ENCODE data around the gene COX5A. TPM values are rescaled to one million over a fixed set of nuclear protein-coding genes. Genes with fewer than 3 reads are reported as not detected.

COX5A gene
- total RNA-seq, 4 donors from 2014 or later = 109 to 175 (median 137) TPM

GRCh38 chr15:74977599-74977998 is 39.7 kb upstream of the COX5A start:
- H3K4me3 ChIP-seq (ENCODE audit: low read depth, poor library complexity, severe bottlenecking) = no peak overlapping the region
- WGBS, 2 donors = 46 to 51% methylated on average over 4 of the region's 4 CpGs
- intact Hi-C loops (cut with DNase I; ENCODE audit: low total_unique reads) = no loop called here
- TF ChIP-seq POLR2A (IDR thresholded peaks at IDR 0.05) (no peak), CTCF (IDR thresholded peaks at IDR 0.05) (no peak)
- DNase-seq (ENCODE audit: low spot score in 2 of 2) = no peak

DNA sequence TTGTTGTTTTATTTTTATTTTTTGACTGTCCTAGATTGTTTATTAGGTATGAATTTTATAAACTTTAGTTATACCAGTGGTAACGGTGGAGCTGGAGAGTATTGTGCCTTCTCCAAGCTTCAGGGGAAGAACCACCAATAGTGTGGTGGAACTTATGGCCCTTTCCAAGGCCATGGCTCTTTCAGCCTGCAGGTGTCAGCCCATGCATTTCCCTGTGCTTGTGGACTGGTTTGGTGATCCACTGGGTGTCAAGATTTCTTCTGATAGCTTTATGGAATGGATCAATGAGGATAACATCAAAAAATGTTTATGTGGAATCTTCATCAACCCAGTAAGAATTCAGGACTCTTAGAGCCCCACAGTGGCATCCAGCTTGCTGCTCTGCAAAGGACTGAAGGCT is 38.3 kb upstream of the COX5A start:
- intact Hi-C loops (cut with DNase I; ENCODE audit: low total_unique reads) = no loop called here
- DNase-seq (ENCODE audit: low spot score in 2 of 2) = no peak
- TF ChIP-seq CTCF (IDR thresholded peaks at IDR 0.05) (no peak), POLR2A (IDR thresholded peaks at IDR 0.05) (no peak)
- 60 to 74% methylated on average over 1 of the region's 1 CpG for WGBS, 2 donors
- H3K4me3 ChIP-seq (ENCODE audit: low read depth, poor library complexity, severe bottlenecking) = no peak overlapping the region

DNA sequence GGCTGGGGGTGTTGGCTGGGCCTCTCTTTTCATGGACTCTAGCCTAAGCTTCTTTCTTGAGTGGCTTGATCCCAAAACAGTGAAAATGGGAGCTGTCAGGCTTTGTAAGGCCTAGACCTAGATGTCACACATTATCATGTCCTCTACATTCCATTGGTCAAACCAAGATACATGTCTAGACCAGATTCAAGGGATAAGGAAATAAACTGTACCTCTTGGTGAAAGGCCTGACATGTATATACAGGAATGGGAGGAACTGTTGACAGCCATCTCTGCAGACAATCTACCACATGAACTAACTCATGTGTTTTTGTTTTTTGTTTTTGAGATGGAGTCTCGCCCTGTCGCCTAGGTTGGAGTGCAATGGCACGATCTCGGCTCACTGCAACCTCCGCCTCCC is 29.8 kb upstream of the COX5A start:
- intact Hi-C loops (cut with DNase I; ENCODE audit: low total_unique reads) = no loop called here
- H3K4me3 ChIP-seq (ENCODE audit: low read depth, poor library complexity, severe bottlenecking) = no peak overlapping the region
- TF ChIP-seq CTCF (IDR thresholded peaks at IDR 0.05) = no peak
- no peak for TF ChIP-seq POLR2A (IDR thresholded peaks at IDR 0.05)
- DNase-seq (ENCODE audit: low spot score in 2 of 2) = no peak
- 94% methylated on average over 5 of the region's 5 CpGs for WGBS, 2 donors

DNA sequence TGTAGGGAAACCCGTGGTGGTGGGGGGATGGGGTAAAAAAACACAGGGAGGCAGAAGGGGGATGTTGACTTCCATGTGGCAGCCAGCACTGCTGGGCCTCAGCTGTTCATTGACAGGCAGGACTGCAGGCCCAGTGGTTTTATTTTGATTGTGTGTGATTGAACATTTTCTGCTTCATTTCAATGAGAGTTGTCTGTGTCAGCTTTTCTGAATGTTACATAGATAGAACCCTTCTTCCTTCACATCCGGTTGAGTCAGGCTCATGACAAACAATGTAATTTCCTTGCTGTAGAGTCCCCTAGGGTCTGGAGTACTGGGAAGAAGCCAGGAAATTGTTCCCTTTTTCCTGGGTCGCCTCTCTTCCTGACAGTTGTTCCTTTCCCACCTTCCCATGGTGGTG is 26.9 kb upstream of the COX5A start:
- WGBS, 2 donors = 12 to 19% methylated on average over 3 of the region's 3 CpGs
- TF ChIP-seq CTCF (IDR thresholded peaks at IDR 0.05) (no peak), POLR2A (IDR thresholded peaks at IDR 0.05) (no peak)
- DNase-seq (ENCODE audit: low spot score in 2 of 2) = no peak
- H3K4me3 ChIP-seq (ENCODE audit: low read depth, poor library complexity, severe bottlenecking) = no peak overlapping the region
- intact Hi-C loops (cut with DNase I; ENCODE audit: low total_unique reads) = no loop called here

GRCh38 chr15:74963213-74963612 is 25.3 kb upstream of the COX5A start:
- no peak for DNase-seq (ENCODE audit: low spot score in 2 of 2)
- TF ChIP-seq POLR2A (IDR thresholded peaks at IDR 0.05) (no peak), CTCF (IDR thresholded peaks at IDR 0.05) (no peak)
- no peak overlapping the region for H3K4me3 ChIP-seq (ENCODE audit: low read depth, poor library complexity, severe bottlenecking)
- intact Hi-C loops (cut with DNase I; ENCODE audit: low total_unique reads) = no loop called here
- 86 to 87% methylated on average over 4 of the region's 4 CpGs for WGBS, 2 donors

DNA sequence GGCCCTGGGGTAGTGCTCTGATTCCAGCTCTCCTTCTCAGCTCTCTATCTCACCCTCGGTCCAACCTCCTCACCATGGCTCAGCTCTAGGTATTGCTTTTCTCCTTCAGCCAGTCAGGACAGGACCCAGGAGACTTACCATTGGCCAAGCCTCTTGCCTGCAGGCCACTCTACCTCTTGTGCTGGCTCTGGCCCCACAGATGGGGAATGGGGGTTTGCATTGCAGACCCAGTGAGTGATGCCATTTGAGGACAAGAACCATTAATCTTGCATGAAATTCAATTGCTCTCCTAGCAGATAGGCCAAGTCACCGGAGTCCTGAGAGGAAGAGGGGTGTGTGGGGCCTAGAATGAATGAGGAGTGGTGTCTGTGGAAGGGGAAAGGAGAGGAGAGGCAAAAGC is 24.8 kb upstream of the COX5A start:
- DNase-seq (ENCODE audit: low spot score in 2 of 2) = no peak
- 44 to 55% methylated on average over 2 of the region's 2 CpGs for WGBS, 2 donors
- intact Hi-C loops (cut with DNase I; ENCODE audit: low total_unique reads) = no loop called here
- TF ChIP-seq CTCF (IDR thresholded peaks at IDR 0.05) (no peak), POLR2A (IDR thresholded peaks at IDR 0.05) (no peak)
- no peak overlapping the region for H3K4me3 ChIP-seq (ENCODE audit: low read depth, poor library complexity, severe bottlenecking)
